KMS-11 (cell line): ENCODE measurements around the gene FUNDC2.

Experiments
- H2AFZ ChIP-seq: fragments of 200-600 bp; sonication (generic); 2 replicates; pipeline ENCODE4 v1.6.1; 2016; ENCODE audit warnings: antibody characterized with exemption, mixed run types, low read depth
- H3K27ac ChIP-seq: fragments of 200-600 bp; sonication (generic); 2 replicates; pipeline ENCODE4 v1.6.1; 2016; ENCODE audit warnings: mild to moderate bottlenecking, mixed run types
- H3K27me3 ChIP-seq: fragments of 200-600 bp; sonication (generic); 2 replicates; pipeline ENCODE4 v1.6.1; 2017; ENCODE audit warnings: mild to moderate bottlenecking, low read depth, mixed run types, moderate library complexity; ENCODE audit not compliant: insufficient read depth
- H3K36me3 ChIP-seq: fragments of 200-600 bp; sonication (generic); 2 replicates; pipeline ENCODE4 v1.6.1; 2017; ENCODE audit warnings: mild to moderate bottlenecking, mixed run types; ENCODE audit not compliant: insufficient read depth
- H3K4me1 ChIP-seq: fragments of 200-600 bp; sonication (generic); 2 replicates; pipeline ENCODE4 v1.6.1; 2016; ENCODE audit warnings: mild to moderate bottlenecking, low read depth, mixed run types; ENCODE audit not compliant: poor library complexity, severe bottlenecking
- H3K4me2 ChIP-seq: fragments of 200-600 bp; sonication (generic); 2 replicates; pipeline ENCODE4 v1.7.0; 2016; ENCODE audit warnings: mild to moderate bottlenecking, mixed run types
- H3K4me3 ChIP-seq: fragments of 200-600 bp; sonication (generic); IDR thresholded peaks from 2 replicates; pipeline ENCODE4 v1.6.1; 2017; ENCODE audit warnings: low read depth, low read length, mixed read lengths; ENCODE audit not compliant: insufficient read depth
- H3K79me2 ChIP-seq: fragments of 200-600 bp; sonication (generic); 2 replicates; pipeline ENCODE4 v1.6.1; 2016; ENCODE audit warnings: low read depth, mixed run types; ENCODE audit not compliant: insufficient read depth
- H3K9ac ChIP-seq: fragments of 200-600 bp; sonication (generic); 2 replicates; pipeline ENCODE4 v1.6.1; 2016; ENCODE audit warnings: mild to moderate bottlenecking, mixed run types
- H4K20me1 ChIP-seq: fragments of 200-600 bp; sonication (generic); 2 replicates; pipeline ENCODE4 v1.6.1; 2016; ENCODE audit warnings: mild to moderate bottlenecking, mixed run types; ENCODE audit not compliant: insufficient read depth
- TF ChIP-seq, protein P1 (sequence below): fragments of 200-600 bp; sonication (generic); conservative IDR thresholded peaks from 2 replicates; pipeline ENCODE4 v1.6.1; 2017; ENCODE audit warnings: low read depth, mild to moderate bottlenecking, antibody characterized with exemption, low read length, moderate library complexity, mixed read lengths

FUNDC2 gene

DNA sequence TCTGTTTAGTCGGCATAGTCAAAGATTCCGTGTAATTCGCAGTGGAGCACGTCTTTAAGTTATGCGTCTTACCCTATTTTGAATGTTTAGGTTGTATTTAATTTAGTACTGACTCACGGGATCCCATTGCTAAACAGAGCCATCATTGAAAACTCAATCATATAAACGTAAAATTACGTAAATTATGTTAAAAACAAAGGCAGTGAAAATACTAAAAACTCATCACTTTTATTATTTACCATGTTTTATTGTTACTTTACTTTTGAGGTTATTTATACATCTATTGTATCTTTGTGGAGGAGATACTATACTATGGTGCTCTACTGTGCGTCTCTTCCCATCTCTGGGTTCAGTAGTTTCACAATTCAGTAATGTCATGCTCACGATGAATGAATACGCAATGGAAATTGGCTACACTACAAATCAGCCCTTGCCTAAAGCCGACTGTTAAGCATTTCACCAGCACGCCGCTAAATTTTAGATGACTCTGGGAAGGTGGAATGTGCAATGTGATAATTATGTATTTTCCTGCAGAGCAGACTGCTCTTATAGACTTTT, 944 bp downstream of the FUNDC2 start:
- TF ChIP-seq, protein P1, sequence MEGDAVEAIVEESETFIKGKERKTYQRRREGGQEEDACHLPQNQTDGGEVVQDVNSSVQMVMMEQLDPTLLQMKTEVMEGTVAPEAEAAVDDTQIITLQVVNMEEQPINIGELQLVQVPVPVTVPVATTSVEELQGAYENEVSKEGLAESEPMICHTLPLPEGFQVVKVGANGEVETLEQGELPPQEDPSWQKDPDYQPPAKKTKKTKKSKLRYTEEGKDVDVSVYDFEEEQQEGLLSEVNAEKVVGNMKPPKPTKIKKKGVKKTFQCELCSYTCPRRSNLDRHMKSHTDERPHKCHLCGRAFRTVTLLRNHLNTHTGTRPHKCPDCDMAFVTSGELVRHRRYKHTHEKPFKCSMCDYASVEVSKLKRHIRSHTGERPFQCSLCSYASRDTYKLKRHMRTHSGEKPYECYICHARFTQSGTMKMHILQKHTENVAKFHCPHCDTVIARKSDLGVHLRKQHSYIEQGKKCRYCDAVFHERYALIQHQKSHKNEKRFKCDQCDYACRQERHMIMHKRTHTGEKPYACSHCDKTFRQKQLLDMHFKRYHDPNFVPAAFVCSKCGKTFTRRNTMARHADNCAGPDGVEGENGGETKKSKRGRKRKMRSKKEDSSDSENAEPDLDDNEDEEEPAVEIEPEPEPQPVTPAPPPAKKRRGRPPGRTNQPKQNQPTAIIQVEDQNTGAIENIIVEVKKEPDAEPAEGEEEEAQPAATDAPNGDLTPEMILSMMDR = no peak
- Histone ChIP-seq H3K36me3 (no peaks in the 10 kb centered on the region), H3K27ac (peak overlapping the region; percentile 91), H3K79me2 (peaks cover 18% of the 10 kb centered on the region; the same call in 1 of the 2 replicates), H3K9ac (peak overlapping the region; percentile 77), H3K4me1 (peaks cover 28% of the 10 kb centered on the region), H4K20me1 (no peaks in the 10 kb centered on the region), H2AFZ (peak overlapping the region; percentile 12), H3K27me3 (no peaks in the 10 kb centered on the region), H3K4me2 (peak overlapping the region; percentile 53), H3K4me3 (no peak overlapping the region)

- Histone ChIP-seq H3K4me2 (peak overlapping the region; percentile 53), H3K27me3 (no peaks in the 10 kb centered on the region), H3K79me2 (peaks cover 18% of the 10 kb centered on the region; the same call in 1 of the 2 replicates), H3K4me3 (no peak overlapping the region), H3K9ac (peak overlapping the region; percentile 77), H3K36me3 (no peaks in the 10 kb centered on the region), H3K27ac (peak overlapping the region; percentile 91), H3K4me1 (peaks cover 28% of the 10 kb centered on the region), H2AFZ (peak overlapping the region; percentile 12; the same call in 1 of the 2 replicates), H4K20me1 (no peaks in the 10 kb centered on the region)
- TF ChIP-seq, protein P1 = no peak
Observed at GRCh38 chrX:155028129-155028528, 1.5 kb downstream of the FUNDC2 start.

- Histone ChIP-seq H4K20me1 (no peaks in the 10 kb centered on the region), H3K27me3 (no peaks in the 10 kb centered on the region), H3K4me1 (peaks cover 28% of the 10 kb centered on the region), H3K27ac (no peak overlapping the region; the same call in 1 of the 2 replicates), H3K4me2 (peak overlapping the region; percentile 53), H3K4me3 (no peak overlapping the region), H3K79me2 (peaks cover 18% of the 10 kb centered on the region; the same call in 1 of the 2 replicates), H3K9ac (no peak overlapping the region), H2AFZ (no peak overlapping the region), H3K36me3 (no peaks in the 10 kb centered on the region)
- TF ChIP-seq, protein P1 = no peak
Observed at GRCh38 chrX:155028877-155029291, 2.2 kb downstream of the FUNDC2 start.

- H4K20me1 ChIP-seq = no peaks in the 10 kb centered on the region
- no peak overlapping the region for H3K9ac ChIP-seq
- H3K27ac ChIP-seq = no peak overlapping the region
- H3K36me3 ChIP-seq = no peaks in the 10 kb centered on the region
- no peaks in the 10 kb centered on the region for H3K27me3 ChIP-seq
- H2AFZ ChIP-seq = no peak overlapping the region
- H3K4me3 ChIP-seq = no peak overlapping the region
- H3K4me2 ChIP-seq = no peak overlapping the region
- TF ChIP-seq, protein P1 = no peak
- peaks cover 18% of the 10 kb centered on the region for H3K79me2 ChIP-seq
- H3K4me1 ChIP-seq = peaks cover 23% of the 10 kb centered on the region
Observed at GRCh38 chrX:155031657-155032056, 5.0 kb downstream of the FUNDC2 start.
